ENCODE results near the gene KIF18A.
A peak's percentile ranks its signal among the peaks of the same experiment; 100 is the strongest.
"Not testable (repeated sequence)": the region's sequence is repeated elsewhere in the genome, so short reads cannot be mapped to it uniquely, and the experiment has no call there.

The KIF18A gene

DNA sequence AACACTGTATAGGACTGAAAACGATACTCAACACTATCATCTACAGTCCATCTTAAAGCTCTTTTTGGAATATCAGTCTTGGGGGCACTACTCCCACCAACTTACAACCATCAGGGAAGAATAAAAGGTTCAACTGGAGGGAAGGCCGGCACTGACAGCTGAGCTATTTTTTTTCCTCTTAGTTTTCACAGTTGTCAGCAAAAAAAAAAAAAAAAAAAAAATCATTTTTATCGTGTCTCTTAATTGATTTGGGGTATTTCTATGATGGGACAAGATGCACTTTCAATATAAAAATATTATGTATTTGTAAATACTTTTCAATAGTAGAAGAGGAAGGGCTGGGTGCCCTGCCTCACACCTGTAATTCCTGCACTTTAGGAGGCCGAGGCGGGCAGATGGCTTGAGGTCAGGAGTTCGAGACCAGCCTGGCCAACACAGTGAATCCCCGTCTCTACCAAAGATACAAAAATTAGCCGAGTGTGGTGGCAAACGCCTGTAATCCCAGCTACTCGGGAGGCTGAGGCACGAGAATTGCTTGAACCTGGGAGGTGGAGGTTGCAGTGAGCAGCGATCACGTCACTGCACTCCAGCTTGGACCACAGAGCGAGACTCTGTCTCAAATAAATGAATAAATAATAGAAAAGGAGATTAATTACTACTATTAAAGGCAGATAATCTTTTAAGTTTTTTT, 1.5 kb downstream of the KIF18A start:
- DNase-seq (ENCODE audit: low read depth) = no peak

DNA sequence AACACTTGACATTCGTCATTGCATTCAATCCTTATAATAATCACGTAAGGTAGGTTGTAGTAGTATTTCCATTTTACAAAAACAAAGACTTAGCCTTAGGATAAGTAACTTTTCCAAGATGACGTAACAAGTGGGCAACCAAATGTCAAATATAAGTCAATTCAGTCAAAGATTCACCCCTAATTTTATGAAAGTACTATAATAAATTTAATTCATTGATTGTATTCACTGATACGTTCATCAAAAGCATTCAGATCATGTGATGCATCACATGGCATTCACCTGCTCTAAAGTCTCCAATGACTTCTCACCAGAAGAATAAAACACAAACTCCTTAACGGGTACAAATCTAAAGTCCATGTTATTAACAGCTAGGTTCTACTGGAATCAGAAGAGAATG, 2.1 kb downstream of the KIF18A start:
- DNase-seq (ENCODE audit: low read depth) = no peak

DNA sequence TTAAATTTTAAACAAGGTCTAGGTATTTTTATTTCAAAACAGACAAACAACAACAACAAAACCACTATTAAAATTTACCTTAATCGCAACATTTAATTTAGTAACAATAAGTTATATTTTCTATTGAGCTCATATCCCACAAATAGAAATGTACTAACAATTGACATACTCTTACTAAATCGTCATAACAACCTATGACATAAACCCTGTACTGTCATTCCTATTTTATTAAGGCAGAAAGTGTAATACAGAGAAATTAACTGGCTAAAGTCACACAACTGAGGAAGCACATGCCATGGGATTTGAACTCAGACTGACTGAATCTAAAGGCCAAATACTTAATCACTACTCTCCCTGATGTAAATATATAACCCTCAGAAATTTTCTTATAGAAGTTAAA, 3.0 kb downstream of the KIF18A start:
- no peak for DNase-seq (ENCODE audit: low read depth)

DNA sequence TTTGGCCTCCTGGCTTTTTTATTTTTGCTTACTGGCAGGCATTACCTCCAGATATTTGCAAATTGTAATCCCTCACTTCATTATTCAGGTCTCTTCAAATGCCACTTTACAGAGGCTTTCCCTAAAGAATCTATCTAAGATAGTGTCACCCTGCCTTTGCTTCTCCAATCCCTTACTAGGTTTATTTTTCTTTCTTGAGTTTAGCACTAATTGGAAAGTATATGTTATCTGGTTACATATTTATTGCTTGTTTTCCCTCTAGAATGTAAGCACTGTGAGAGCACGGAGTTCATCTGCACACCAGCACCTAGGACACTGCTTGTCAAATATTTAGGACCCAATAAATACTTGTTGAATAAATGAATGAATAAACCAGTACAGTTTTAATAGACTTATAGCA, 3.5 kb downstream of the KIF18A start:
- no peak for DNase-seq (ENCODE audit: low read depth)

DNA sequence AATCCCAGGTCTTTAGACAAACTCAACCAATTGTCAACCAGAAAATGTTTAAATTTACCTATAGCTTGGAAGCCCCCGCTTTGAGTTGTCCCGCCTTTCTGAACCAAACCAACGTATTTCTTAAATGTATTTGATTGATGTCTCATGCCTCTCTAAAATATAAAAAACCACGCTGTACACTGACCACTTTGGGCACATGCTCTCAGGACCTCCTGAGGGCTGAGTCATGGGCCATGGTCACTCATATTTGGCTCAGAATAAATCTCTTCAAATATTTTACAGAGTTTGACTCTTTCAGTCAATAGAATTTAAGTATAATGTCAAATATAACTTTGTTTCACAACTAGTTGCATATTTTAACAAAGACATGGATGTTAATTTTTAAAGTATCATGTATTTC, 5.7 kb downstream of the KIF18A start:
- not testable (repeated sequence) for DNase-seq (ENCODE audit: low read depth)

DNA sequence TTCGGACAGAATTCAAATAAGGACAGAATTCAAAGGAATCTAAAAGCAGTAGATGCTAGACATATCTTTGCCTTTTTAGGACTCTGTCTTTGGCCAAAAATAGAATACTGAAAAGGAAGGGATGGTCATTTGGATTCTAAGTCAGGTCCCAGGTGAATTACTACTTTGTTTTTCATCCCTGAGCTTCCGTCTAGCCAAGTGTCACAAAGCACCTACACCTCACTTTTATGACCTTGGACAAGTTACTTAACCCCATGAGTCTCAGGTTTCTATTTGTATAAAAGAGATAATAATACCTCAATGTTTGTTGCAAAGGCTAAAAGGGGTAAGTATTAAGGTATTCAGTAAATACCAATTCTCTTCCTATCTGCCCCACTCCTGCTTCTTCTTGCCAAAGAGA, 7.3 kb downstream of the KIF18A start:
- DNase-seq (ENCODE audit: low read depth) = no peak

DNA sequence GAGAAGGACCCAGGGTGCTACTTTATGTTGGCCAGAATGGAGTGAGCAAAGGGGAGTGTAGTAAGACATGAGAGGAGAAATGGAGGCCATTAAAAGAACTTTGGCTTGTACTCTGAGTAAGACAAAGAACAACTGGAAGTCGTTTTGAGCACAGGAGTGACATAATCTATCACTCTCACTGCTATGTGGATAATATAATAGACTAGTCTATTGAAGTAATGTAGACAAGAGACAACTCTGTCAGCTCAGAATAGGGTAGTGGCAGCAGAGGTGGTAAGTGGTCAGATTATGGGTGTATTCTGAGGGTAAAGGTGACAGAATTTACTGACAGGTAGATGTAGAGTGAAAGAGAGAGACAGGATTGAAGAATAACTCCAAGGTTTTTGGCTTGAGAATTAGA, 8.2 kb downstream of the KIF18A start:
- DNase-seq (ENCODE audit: low read depth) = no peak

DNA sequence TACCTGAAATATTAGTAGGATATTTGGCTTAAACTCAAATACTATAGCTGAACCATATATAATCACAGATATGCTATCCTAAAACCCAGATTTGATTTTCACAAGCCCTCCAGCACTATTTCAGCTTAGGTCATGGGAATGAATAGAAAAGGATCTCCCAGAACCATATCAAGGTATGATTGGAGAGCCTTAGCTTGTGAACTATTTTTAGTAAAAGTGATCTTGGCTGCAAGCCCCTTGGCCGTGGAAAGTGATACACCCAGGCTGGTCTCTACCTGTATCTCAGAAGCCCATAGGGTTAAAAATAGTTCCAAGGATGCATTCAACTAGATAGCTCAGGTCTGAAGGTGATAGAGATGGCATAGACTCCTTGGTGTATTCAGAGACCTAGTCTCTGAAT, 9.7 kb downstream of the KIF18A start:
- no peak for DNase-seq (ENCODE audit: low read depth)

DNA sequence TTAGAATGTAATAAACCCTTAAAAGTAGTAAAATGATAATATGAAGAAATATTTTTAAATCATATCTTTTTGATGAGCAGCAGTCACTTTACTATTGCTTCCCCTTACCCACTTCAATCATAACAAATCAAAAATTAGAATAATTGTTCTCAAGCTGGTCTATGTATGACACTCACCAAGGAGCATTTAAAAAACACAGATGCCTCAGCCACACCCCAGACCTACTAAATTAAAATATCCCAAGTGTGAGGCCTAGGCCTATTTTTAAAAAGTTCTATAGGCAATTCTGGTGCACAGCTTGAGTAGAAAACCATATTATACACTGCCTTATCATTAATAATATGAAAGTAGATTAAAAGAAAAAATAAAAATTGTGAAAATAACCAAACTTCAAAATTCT, 15.2 kb downstream of the KIF18A start:
- DNase-seq (ENCODE audit: low read depth) = no peak

DNA sequence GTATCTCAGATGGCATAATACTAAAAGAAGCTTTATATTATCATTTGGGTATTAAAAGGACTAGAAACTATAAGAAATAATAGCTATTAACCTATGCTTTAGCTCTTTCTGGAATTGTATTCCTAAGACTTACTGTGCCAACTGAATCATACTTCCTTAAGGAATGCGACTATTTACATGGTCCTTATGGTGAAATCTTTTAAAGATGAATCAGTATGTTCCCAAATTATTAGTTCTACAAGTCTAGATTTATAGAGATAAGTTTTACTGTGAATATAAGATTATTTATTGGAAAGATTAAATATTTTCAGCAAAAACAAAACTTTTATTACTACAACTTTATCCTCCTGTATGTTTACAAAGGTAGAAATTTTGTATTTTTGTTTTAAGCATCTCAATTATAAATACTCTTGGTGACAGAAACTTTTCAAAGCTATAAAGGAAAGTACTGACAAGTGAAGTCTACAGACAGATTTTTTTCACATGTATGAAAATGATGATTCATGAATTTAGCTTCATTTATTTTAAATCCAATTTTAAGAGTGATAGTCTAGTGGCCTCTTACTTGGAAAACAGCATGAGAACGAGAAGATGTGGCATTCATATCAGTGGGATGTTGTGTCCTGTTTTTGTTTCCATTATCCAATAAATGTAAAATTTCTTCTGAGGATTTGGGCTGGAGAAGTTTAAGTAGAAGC, 17.8 kb downstream of the KIF18A start:
- peak; percentile 67 for DNase-seq (ENCODE audit: low read depth)

DNA sequence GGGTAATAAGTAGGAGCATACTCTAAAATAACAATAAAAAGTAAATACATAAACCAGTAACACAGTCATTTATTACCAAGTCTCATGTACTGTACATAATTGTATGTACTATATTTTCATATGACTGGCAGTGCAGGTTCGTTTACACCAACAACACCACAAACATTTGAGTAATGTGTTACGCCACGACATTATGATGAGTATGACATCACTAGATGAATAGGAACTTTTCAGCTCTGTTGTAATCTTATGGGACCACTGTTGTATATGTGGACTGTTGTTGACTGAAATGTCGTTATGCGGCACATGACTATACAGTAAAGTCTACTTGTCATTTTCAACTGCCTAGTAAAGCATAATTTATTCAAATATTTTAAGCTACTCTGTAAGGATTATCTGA, 18.6 kb downstream of the KIF18A start:
- peak; percentile 92 for DNase-seq (ENCODE audit: low read depth)

DNA sequence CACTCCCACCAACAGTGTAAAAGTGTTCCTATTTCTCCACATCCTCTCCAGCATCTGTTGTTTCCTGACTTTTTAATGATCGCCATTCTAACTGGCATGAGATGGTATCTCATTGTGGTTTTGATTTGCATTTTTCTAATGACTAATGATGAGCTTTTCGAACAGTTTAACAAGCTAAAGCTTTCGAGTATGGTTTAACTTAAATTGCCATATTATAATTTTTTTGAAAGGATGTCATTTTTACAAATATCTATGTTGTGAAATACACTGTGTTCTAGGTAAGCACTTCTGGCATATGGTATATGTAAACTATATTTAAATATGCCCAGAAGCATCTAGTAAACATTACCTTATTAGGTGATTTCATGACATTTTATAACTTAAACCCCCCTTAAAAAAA, 20.3 kb downstream of the KIF18A start:
- DNase-seq (ENCODE audit: low read depth) = not testable (repeated sequence)

DNA sequence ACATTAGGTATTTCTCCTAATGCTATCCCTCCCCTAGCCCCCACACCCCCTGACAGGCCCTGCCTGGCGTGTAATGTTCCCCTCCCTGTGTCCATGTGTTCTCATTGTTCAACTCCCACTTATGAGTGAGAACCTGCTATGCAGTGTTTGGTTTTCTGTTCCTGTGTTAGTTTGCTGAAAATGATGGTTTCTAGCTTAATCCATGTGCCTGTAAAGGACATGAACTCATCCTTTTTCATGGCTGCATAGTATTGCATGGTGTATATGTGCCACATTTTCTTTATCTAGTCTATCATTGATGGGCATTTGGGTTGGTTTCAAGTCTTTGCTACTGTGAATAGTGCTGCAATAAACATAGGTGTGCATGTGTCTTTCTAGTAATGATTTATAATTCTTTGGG, 20.8 kb downstream of the KIF18A start:
- DNase-seq (ENCODE audit: low read depth) = not testable (repeated sequence)

DNA sequence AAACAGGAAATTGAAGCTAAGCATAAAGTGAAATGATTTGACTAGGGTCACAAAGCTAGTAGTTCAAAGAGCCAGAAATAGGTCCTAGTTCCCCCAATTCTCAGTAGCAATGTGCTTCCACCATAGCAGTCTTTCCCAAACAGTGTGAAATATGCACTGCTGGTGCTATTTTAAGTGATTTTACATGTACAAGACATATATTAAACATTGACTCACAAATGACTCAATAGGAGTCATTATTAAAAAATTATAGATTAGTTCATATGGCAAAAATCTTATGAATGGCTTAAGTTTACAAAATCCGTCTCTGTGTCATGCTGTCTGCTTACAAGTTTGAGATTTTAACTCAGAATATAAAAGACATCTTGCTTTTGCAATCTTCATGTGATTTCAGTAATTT, 21.4 kb downstream of the KIF18A start:
- peak; percentile 46 for DNase-seq (ENCODE audit: low read depth)

DNA sequence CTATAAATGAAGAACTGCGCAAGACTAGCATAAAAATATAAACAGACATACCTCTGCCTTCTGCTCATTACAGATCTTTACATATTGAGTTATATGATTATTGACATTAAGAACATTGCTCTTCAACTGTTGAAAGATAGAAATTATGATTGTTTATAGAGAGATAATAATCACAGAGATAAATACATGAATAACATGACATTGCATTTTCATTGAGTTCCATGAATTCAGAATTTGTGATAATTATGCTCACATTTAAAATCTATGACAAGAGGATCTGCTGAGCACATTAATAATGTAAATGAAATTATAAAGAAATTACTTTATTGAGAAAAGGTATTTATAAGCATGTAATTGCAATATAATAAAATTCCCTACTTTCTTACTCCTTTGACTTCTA, 24.8 kb downstream of the KIF18A start:
- DNase-seq (ENCODE audit: low read depth) = no peak

DNA sequence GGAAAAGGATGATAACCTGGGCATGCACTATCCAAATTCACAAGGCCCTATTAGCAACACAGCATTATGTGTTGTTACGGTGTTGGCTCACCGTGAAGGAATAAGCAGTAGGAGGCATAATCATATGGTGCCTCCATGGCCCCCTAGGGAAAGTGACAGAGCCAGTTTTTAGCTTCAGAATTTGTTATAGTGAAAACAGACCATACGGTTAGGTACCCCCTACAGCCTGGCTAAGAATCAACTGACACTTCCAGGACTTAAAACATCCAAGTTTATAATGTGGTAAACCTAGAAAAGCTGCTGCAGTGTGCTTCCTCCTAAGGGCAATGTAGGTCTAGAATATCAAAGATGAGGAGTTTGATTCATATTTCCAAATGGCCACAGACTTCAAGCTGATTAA, 30.4 kb downstream of the KIF18A start:
- no peak for DNase-seq (ENCODE audit: low read depth)

DNA sequence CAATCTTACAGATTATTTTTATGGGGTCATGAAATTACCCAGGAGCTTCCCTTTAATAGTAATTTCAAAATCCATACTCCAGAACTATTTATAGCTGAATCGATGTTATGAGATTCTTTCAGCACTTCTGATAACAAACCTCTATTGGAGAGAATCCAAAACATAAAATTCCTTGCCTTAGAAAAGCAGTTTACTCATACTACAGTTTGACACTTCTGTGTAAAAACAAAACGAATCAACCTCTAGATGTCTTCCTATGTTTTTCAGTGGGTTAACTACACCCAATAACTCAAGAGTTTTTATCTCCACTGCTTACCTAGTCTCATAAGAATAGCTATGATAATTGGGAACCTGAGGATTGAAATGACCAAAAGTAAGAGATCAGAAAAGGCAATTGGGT, 35.6 kb downstream of the KIF18A start:
- DNase-seq (ENCODE audit: low read depth) = peak; percentile 67

DNA sequence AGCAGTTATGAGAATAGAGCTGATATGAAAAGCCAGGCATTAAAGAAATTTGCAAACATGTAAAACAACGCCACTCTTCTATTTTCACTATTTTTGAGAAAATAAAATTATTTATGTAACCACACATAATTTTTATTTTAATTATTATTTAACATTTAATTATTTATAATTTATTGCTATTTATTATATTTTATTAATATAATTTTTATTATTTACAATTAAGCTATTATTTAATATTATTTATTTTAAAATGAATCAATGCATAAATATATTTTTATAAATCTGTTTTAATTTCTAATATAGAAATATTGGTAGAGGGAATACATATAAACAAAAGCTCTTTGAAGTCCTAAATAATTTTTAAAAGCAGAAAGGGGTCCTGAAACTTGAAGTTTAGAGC, 36.7 kb downstream of the KIF18A start:
- no peak for DNase-seq (ENCODE audit: low read depth)

DNA sequence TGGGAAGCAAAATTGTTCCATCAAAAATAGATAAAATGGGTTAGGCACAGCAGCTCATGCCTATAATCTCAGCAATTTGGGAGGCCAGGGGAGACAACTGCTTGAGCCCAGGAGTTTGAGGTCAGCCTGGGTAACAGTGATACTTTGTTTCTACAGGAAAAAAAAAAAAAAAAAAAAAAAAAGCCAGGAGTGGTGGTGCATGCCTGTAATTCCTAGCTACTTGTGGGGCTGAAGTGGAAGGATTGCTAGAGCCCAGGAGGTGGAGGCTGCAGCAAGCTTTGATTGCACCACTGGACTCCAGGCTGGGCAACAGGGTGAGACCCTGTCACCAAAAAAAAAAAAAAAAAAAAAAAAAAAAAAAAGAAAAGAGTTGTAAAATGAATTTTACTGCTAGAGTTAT, 49.6 kb downstream of the KIF18A start:
- peak; percentile 72 for DNase-seq (ENCODE audit: low read depth)

DNA sequence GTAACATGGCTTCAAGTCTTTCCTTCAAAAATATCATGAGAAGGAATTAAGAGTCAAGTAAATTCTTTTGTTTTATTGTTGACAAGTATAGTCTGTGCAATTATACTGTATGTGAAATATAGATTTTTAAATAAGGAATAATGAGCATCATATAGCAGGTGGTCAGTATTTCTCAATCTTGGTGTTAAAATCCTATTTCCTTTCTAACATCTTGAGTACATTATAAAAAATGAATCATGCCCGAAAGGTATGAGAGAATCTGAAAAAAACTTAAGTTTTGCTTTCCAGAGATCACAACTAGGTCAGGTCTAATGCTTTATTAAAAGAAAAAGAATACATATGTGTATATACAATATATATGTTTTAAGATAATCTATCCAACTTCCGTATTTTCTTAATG, 53.1 kb downstream of the KIF18A start:
- DNase-seq (ENCODE audit: low read depth) = no peak

DNA sequence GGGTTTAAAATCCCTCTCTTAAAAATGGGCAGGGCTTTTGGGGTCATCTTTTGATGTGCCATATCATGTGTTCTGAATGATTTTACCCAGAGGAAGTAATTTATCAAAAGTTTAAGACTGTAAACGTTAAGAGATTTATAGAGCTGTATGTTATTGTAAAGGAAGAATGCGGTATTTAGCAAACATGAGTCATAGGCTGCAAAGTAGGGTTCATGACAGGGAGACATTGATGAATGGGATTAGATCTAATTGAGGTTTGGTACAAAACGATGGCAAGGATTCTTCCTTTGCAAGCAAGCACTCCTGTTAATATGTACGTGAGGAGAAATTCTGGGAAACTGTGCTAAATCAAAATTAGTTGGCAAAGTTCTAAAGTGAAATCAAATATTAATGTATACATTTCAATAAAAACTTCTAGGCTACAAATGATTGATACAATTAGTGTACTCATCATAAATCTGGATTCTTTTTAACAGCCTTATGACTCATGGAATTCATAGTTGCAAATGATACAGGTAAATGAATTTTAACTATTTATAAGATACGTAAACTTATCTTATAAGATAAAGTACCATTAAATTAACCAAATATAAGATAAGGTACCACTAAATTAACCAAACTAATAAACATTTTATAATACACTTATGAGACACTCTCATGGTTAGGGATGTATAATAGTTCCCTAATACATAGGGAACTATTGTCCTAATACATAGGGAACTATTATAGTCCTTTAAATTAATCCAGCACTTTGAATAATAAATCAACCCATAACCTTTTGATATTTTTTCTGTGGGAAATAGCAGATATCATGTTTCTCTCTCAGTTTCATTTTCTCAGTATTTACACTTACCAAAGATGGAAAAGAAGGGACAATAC, 58.4 kb downstream of the KIF18A start:
- peak; percentile 62 for DNase-seq (ENCODE audit: low read depth)

DNA sequence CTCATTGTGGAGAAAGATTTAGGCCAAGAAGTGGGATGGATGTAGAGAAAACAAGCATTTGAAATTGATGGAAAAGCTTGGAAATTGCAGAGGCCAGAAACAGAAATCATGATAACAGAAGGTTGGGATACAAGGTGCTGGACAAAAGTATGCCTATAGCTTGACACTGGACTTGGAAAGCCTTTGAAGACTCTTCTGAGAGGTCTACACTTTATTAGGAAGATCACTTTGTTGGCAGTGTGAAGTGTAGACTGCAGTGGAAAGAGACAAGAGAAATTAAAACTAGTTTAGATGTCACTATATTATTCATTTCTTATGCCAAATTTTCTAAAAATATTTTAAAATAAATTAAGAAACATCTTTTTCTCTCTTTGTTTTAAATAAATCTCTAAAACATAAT, 59.1 kb downstream of the KIF18A start:
- DNase-seq (ENCODE audit: low read depth) = no peak
